Neutrophil (primary cell): ENCODE results near the gene CCDC93.
"Not testable (repeated sequence)": the region's sequence is repeated elsewhere in the genome, so short reads cannot be mapped to it uniquely, and the experiment has no call there.

ENCODE experiments used
- H3K27ac ChIP-seq: fragments of 200-600 bp; sonication (generic); 2 replicates; pipeline ENCODE4 v1.5.1; 2016; ENCODE audit warnings: mild to moderate bottlenecking, moderate library complexity
- H3K27me3 ChIP-seq: fragments of 200-600 bp; sonication (generic); 2 replicates; pipeline ENCODE4 v1.6.0; 2016; ENCODE audit warnings: mild to moderate bottlenecking
- H3K36me3 ChIP-seq: fragments of 200-600 bp; sonication (generic); 2 replicates; pipeline ENCODE4 v1.5.1; 2017
- H3K4me1 ChIP-seq, 2 experiments: fragments of 200-600 bp in 1 of 2; sonication (generic) in 1 of 2; 1 replicate in 1 of 2; 2 replicates in 1 of 2; pipeline versions ENCODE4 v1.5.1 to v1.6.1; 2013 to 2016; ENCODE audit warnings: low read depth in 1 of 2, low read length in 1 of 2, mild to moderate bottlenecking in 1 of 2, moderate library complexity in 1 of 2; ENCODE audit not compliant: control insufficient read depth in 1 of 2, insufficient read depth in 1 of 2
- H3K4me3 ChIP-seq, 2 experiments: fragments of 200-600 bp in 1 of 2; sonication (generic) in 1 of 2; 1 replicate in 1 of 2; 2 replicates in 1 of 2; pipeline ENCODE4 v1.5.1; 2013 to 2016; ENCODE audit warnings: low read depth in 1 of 2, low read length in 1 of 2, mild to moderate bottlenecking in 1 of 2, moderate library complexity in 1 of 2
- H3K9me3 ChIP-seq: fragments of 200-600 bp; sonication (generic); 2 replicates; pipeline ENCODE4 v1.5.1; 2016
- TF ChIP-seq, protein P1 (sequence below): fragments of 200-600 bp; sonication (generic); IDR thresholded peaks from 2 replicates; pipeline ENCODE4 v1.5.1; 2016; ENCODE audit warnings: antibody characterized with exemption

CCDC93 gene

DNA sequence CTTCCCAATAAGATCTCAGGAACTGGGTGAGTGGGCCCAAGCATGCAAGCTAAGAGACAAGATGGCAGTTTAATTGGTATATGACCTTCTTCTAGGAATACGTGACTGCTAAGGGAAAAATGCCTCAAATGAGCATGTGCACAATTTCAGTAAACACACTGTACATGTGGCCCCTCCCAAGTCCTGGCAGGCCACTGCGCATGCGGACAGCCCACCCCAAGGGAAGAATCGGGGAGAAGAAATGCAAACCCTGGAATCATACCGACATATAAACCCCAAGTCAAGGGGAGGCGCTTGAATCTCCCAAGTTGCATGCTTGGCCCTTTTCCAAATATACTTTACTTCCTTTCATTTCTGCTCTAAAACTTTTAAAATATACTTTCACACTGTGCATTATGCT, 15.2 kb upstream of the CCDC93 start:
- TF ChIP-seq, protein P1, sequence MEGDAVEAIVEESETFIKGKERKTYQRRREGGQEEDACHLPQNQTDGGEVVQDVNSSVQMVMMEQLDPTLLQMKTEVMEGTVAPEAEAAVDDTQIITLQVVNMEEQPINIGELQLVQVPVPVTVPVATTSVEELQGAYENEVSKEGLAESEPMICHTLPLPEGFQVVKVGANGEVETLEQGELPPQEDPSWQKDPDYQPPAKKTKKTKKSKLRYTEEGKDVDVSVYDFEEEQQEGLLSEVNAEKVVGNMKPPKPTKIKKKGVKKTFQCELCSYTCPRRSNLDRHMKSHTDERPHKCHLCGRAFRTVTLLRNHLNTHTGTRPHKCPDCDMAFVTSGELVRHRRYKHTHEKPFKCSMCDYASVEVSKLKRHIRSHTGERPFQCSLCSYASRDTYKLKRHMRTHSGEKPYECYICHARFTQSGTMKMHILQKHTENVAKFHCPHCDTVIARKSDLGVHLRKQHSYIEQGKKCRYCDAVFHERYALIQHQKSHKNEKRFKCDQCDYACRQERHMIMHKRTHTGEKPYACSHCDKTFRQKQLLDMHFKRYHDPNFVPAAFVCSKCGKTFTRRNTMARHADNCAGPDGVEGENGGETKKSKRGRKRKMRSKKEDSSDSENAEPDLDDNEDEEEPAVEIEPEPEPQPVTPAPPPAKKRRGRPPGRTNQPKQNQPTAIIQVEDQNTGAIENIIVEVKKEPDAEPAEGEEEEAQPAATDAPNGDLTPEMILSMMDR = no peak

DNA sequence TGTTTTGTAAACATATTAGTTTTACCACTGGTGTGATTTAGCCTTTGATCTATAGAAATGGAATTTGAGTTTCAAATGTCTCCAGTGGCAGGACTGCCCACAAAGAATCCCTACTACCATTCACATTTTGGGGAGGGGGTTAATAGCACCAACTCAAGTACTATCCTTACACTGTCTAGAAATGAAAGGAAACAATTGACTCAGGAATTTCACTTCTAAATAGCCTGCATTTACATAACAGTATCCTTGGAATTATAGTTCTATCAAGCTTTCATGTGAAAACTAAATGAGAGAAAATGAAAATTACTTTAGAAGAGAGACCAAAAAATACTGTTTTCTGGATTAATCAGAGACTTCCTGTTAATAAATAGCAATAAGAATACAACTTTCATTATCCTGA, 7.5 kb upstream of the CCDC93 start:
- no peak overlapping the region for H3K27ac ChIP-seq
- peaks cover 8 to 12% of the 10 kb centered on the region in 2 experiments for H3K4me1 ChIP-seq
- TF ChIP-seq, protein P1 = no peak
- H3K27me3 ChIP-seq = peaks cover 16% of the 10 kb centered on the region
- H3K9me3 ChIP-seq = no peaks in the 10 kb centered on the region
- no peak overlapping the region for H3K4me3 ChIP-seq
- H3K36me3 ChIP-seq = no peaks in the 10 kb centered on the region

More for the DNA sequence above, 15.2 kb upstream of the CCDC93 start:
- Histone ChIP-seq H3K27me3 (peaks cover 49% of the 10 kb centered on the region), H3K27ac (no peak overlapping the region), H3K4me3 (no peak overlapping the region), H3K9me3 (no peaks in the 10 kb centered on the region), H3K36me3 (no peaks in the 10 kb centered on the region), H3K4me1 (no peaks in the 10 kb centered on the region)

DNA sequence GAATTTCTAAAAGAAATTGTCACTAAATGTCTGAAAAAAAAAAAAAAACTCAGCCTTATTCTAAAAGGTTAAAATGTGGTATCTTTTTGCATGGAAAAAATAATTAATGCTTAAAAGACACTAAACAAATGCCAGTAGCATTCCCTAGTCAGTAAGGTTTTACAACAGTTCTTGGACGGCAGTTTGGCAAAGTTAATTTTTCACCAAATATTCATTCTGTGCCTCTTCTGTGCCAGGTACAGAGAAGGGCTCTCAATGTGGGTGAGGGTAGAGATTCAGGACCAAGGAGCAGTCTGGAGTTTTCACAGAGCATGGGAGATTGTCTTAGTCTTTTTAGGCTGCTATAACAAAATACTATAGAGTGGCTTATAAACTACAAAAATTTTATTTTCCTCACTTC, 6.0 kb upstream of the CCDC93 start:
- no peaks in the 10 kb centered on the region for H3K36me3 ChIP-seq
- TF ChIP-seq, protein P1 = no peak
- H3K27me3 ChIP-seq = peaks cover 5% of the 10 kb centered on the region
- H3K4me1 ChIP-seq = peaks cover 24 to 27% of the 10 kb centered on the region in 2 experiments
- no peak overlapping the region for H3K27ac ChIP-seq
- no peak overlapping the region for H3K4me3 ChIP-seq
- no peaks in the 10 kb centered on the region for H3K9me3 ChIP-seq

DNA sequence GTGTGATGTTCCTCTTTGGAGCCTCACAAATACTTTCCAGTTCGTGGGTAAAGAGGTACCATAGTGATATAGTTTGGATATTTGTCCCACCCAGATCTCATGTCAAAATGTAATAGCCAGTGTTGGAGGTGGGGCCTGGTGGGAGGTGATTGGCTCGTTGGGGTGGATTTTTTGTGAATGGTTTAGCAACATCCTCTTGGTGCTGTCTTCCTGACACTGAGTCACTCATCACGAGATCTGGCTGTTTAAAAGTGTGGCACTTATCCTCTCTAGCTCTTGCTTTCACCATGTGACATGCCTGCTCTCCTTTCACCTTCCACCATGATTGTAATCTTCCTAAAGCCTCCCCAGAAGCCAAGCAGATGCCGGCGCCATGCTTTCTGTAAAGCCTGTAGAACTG, 3.0 kb upstream of the CCDC93 start:
- no peaks in the 10 kb centered on the region for H3K36me3 ChIP-seq
- TF ChIP-seq, protein P1 = no peak
- no peak overlapping the region for H3K4me3 ChIP-seq
- H3K4me1 ChIP-seq = peaks cover 39 to 47% of the 10 kb centered on the region in 2 experiments
- peak overlapping the region; percentile 64 for H3K27ac ChIP-seq
- no peaks in the 10 kb centered on the region for H3K9me3 ChIP-seq
- no peaks in the 10 kb centered on the region for H3K27me3 ChIP-seq

DNA sequence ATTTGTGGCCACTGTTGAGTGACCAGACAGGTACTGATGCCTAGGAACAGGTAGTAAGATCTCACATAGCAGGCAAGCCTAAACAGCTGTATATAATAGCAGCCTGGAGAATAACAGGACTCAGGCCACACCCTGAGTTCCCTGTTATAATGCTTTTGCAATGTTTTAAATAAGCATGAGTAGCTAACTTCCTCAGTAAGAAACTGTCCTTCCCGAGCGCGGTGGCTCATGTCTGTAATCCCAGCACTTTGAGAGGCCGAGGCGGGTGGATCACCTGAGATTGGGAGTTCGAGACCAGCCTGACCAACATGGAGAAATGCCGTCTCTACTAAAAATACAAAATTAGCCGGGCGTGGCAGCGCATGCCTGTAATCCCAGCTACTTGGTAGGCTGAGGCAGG, 1.9 kb upstream of the CCDC93 start:
- not testable (repeated sequence) for H3K4me3 ChIP-seq, H3K9me3 ChIP-seq

DNA sequence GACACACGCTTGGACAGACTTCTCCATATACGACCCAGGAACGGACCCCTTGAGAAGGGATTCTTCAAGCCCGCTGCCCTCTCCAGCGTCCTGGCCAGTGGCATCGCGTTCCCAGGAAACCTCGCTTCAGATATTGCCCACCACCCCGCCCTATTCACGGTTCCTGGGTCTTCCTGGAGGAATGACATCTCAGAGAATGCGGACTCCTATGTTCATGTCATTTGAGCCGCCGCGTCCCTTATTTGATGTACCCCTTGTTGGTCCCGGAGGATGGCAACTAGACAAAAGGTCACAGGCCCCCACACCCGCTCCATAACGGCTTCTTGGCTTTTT, 588 bp upstream of the CCDC93 start:
- TF ChIP-seq, protein P1 = no peak
- Histone ChIP-seq H3K4me3 (peak overlapping the region; percentile 63 to 97), H3K27ac (peak overlapping the region; percentile 95), H3K27me3 (no peaks in the 10 kb centered on the region), H3K36me3 (no peaks in the 10 kb centered on the region), H3K9me3 (no peaks in the 10 kb centered on the region), H3K4me1 (peaks cover 44 to 47% of the 10 kb centered on the region in 2 experiments)

More for the DNA sequence above, 1.9 kb upstream of the CCDC93 start:
- Histone ChIP-seq H3K4me1 (peaks cover 44 to 47% of the 10 kb centered on the region in 2 experiments), H3K27ac (peak overlapping the region; percentile 64)
- not testable (repeated sequence) for H3K27me3 ChIP-seq, H3K36me3 ChIP-seq
